ENCODE data around the gene DTNBP1.
A peak's percentile ranks its signal among the peaks of the same experiment; 100 is the strongest.

DTNBP1 gene

DNA sequence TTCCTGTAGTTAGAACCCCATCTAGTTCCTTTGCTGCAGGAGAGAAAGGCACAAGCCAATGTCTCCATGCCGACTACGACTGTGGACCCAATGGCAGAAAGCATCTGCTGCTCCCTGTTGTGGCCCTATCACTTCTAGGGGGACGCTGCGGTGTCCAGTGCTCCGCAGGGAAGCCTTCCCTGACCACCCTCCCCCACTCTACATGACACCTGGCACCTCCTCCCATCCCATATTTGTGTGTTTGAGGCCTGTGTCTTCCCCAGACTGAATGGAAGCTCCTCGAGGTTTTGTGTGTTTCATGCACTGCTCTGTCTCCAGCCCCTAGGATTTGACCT, 159.5 kb downstream of the DTNBP1 start:
- no peaks in the 10 kb centered on the region for H3K4me1 Mint-ChIP-seq (ENCODE audit: low read depth)
- peak; percentile 14 for DNase-seq
- H3K9me3 Mint-ChIP-seq: no peaks in the 10 kb centered on the region
- no peak overlapping the region for H3K4me3 Mint-ChIP-seq
- no peaks in the 10 kb centered on the region for H3K27me3 Mint-ChIP-seq
- H3K27ac Mint-ChIP-seq: peak overlapping the region; percentile 57
- peaks cover 99% of the 10 kb centered on the region for H3K36me3 Mint-ChIP-seq (ENCODE audit: low read depth)

GRCh38 chr6:15502446-15503345, 160.1 kb downstream of the DTNBP1 start:
- Mint-ChIP-seq H3K36me3 (ENCODE audit: low read depth) (peaks cover 100% of the 10 kb centered on the region), H3K9me3 (no peaks in the 10 kb centered on the region), H3K27me3 (no peaks in the 10 kb centered on the region), H3K27ac (peak overlapping the region; percentile 57), H3K4me3 (no peak overlapping the region), H3K4me1 (ENCODE audit: low read depth) (no peaks in the 10 kb centered on the region)
- DNase-seq: peak; percentile 18

DNA sequence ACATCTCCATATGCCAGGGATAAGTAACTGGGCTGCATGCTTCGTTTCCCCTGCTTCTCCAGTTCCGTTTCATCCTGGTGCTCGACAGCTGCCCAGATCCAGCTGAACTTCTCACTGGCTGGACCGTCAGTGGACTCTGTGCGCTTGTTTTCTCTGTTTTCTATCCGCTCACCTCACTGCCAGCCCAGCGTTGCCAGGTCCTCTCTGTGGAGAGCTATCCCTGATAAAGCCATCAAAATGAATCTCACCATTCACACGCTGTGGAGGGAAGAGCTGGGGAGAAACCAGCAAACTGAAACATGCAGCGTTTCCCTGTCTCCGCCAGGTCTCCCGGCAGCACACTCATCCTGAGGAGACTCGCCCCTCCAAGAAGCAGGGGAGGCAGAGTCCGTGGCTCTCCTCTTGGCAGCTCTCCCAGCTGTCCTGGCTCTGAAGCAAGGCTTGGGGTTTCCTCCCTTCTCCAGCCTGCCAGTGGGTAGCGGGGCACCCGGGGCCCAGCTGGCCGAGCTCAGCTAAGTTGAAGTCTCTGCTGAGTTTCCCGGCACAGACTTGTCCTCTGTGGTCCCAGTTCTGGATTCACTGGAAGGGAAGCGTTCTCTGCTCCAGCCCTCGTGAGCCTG, 160.9 kb downstream of the DTNBP1 start:
- H3K4me3 Mint-ChIP-seq: no peak overlapping the region
- H3K27me3 Mint-ChIP-seq: no peaks in the 10 kb centered on the region
- no peaks in the 10 kb centered on the region for H3K9me3 Mint-ChIP-seq
- H3K27ac Mint-ChIP-seq: peak overlapping the region; percentile 18
- H3K4me1 Mint-ChIP-seq (ENCODE audit: low read depth): no peaks in the 10 kb centered on the region
- H3K36me3 Mint-ChIP-seq (ENCODE audit: low read depth): peaks cover 100% of the 10 kb centered on the region
- DNase-seq: peak; percentile 20

GRCh38 chr6:15500901-15501825, 161.7 kb downstream of the DTNBP1 start:
- Mint-ChIP-seq H3K27me3 (no peaks in the 10 kb centered on the region), H3K27ac (peak overlapping the region; percentile 37), H3K4me1 (ENCODE audit: low read depth) (no peaks in the 10 kb centered on the region), H3K36me3 (ENCODE audit: low read depth) (peaks cover 100% of the 10 kb centered on the region), H3K9me3 (no peaks in the 10 kb centered on the region), H3K4me3 (no peak overlapping the region)
- peak; percentile 19 for DNase-seq

GRCh38 chr6:15500078-15500740, 162.6 kb downstream of the DTNBP1 start:
- Mint-ChIP-seq H3K9me3 (no peaks in the 10 kb centered on the region), H3K36me3 (ENCODE audit: low read depth) (peaks cover 100% of the 10 kb centered on the region)

DNA sequence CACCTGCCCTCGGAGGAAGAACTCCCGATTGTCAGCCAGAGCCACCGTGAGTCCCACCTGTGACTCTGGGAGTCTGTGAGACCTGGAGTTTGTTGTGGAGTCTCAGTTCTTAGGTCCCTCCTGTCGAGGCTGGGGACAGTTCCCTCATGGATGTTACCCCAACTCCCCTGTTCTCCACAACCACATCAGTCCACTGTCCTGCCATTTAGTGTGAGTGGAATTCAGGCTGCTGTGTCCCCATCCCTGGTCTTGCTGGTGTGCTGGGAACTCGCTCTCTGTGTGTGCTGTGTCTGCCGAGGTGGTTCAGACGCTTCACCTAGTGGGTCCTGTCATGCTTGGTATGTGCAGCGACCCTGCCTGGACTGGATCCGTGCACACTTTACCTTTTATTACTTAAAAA, 163.2 kb downstream of the DTNBP1 start:
- Mint-ChIP-seq H3K36me3 (ENCODE audit: low read depth) (peaks cover 100% of the 10 kb centered on the region), H3K27ac (no peak overlapping the region), H3K4me1 (ENCODE audit: low read depth) (no peaks in the 10 kb centered on the region)

More at GRCh38 chr6:15500078-15500740, 162.6 kb downstream of the DTNBP1 start:
- Mint-ChIP-seq H3K27me3 (no peaks in the 10 kb centered on the region), H3K27ac (peak overlapping the region; percentile 34), H3K4me3 (no peak overlapping the region), H3K4me1 (ENCODE audit: low read depth) (no peaks in the 10 kb centered on the region)
- DNase-seq: peak; percentile 23

GRCh38 chr6:15499125-15499524, 163.7 kb downstream of the DTNBP1 start:
- Mint-ChIP-seq H3K4me3 (no peak overlapping the region), H3K27me3 (no peaks in the 10 kb centered on the region), H3K27ac (no peak overlapping the region), H3K9me3 (no peaks in the 10 kb centered on the region), H3K4me1 (ENCODE audit: low read depth) (no peaks in the 10 kb centered on the region), H3K36me3 (ENCODE audit: low read depth) (peaks cover 99% of the 10 kb centered on the region)
- peak; percentile 15 for DNase-seq

More for the DNA sequence above, 163.2 kb downstream of the DTNBP1 start:
- peak; percentile 19 for DNase-seq
- no peaks in the 10 kb centered on the region for H3K9me3 Mint-ChIP-seq
- H3K4me3 Mint-ChIP-seq: no peak overlapping the region
- no peaks in the 10 kb centered on the region for H3K27me3 Mint-ChIP-seq

DNA sequence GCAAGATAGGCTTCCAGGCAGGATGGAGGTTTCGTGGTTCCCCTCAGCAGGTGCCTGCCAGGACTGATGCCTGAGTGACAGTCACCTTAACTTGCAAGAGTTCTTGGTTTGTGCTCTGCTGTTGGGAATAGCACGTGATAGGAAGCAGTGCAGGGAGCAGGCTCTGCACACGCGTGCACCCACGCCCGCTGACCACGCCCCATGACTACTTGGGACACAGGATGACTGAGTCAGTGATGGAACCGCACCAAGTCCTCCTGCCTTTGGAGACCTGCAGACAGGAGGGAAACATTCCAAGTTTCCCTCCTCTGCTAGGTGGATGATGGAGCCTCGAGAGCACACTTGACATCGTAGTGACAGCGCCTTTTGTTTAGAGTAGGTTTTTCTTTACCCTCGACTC, 164.2 kb downstream of the DTNBP1 start:
- DNase-seq: peak; percentile 23
- Mint-ChIP-seq H3K36me3 (ENCODE audit: low read depth) (peaks cover 99% of the 10 kb centered on the region), H3K9me3 (no peaks in the 10 kb centered on the region), H3K4me1 (ENCODE audit: low read depth) (no peaks in the 10 kb centered on the region), H3K27me3 (no peaks in the 10 kb centered on the region), H3K4me3 (no peak overlapping the region), H3K27ac (peak overlapping the region; percentile 52)

DNA sequence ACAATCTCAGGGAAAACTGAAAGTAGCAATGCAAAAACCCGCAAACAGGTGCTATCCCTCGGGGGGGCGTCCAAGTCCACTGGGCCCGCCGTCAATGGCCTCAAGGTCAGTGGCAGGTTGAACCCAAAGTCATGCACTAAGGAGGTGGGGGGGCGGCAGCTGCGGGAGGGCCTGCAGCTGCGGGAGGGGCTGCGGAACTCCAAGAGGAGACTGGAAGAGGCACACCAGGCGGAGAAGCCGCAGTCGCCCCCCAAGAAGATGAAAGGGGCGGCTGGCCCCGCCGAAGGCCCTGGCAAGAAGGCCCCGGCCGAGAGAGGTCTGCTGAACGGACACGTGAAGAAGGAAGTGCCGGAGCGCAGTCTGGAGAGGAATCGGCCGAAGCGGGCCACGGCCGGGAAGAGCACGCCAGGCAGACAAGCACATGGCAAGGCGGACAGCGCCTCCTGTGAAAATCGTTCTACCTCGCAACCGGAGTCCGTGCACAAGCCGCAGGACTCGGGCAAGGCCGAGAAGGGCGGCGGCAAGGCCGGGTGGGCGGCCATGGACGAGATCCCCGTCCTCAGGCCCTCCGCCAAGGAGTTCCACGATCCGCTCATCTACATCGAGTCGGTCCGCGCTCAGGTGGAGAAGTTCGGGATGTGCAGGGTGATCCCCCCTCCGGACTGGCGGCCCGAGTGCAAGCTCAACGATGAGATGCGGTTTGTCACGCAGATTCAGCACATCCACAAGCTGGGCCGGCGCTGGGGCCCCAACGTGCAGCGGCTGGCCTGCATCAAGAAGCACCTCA, 166.3 kb downstream of the DTNBP1 start:
- Mint-ChIP-seq H3K27me3 (no peaks in the 10 kb centered on the region), H3K4me3 (no peak overlapping the region), H3K36me3 (ENCODE audit: low read depth) (peaks cover 94% of the 10 kb centered on the region), H3K4me1 (ENCODE audit: low read depth) (peaks cover 12% of the 10 kb centered on the region), H3K27ac (peak overlapping the region; percentile 60), H3K9me3 (no peaks in the 10 kb centered on the region)
- peak; percentile 23 for DNase-seq

- peak; percentile 19 for DNase-seq
- H3K9me3 Mint-ChIP-seq: no peaks in the 10 kb centered on the region
- peaks cover 23% of the 10 kb centered on the region for H3K4me1 Mint-ChIP-seq (ENCODE audit: low read depth)
- H3K4me3 Mint-ChIP-seq: no peak overlapping the region
- H3K27ac Mint-ChIP-seq: peak overlapping the region; percentile 50
- no peaks in the 10 kb centered on the region for H3K27me3 Mint-ChIP-seq
- H3K36me3 Mint-ChIP-seq (ENCODE audit: low read depth): peaks cover 90% of the 10 kb centered on the region
Measured at GRCh38 chr6:15495375-15495901, 167.4 kb downstream of the DTNBP1 start.

- peaks cover 37% of the 10 kb centered on the region for H3K4me1 Mint-ChIP-seq (ENCODE audit: low read depth)
- H3K36me3 Mint-ChIP-seq (ENCODE audit: low read depth): peaks cover 90% of the 10 kb centered on the region
- H3K27ac Mint-ChIP-seq: peak overlapping the region; percentile 10
- no peaks in the 10 kb centered on the region for H3K9me3 Mint-ChIP-seq
- H3K27me3 Mint-ChIP-seq: no peaks in the 10 kb centered on the region
- no peak for DNase-seq
- H3K4me3 Mint-ChIP-seq: no peak overlapping the region
Measured at GRCh38 chr6:15493437-15494168, 169.2 kb downstream of the DTNBP1 start.

DNA sequence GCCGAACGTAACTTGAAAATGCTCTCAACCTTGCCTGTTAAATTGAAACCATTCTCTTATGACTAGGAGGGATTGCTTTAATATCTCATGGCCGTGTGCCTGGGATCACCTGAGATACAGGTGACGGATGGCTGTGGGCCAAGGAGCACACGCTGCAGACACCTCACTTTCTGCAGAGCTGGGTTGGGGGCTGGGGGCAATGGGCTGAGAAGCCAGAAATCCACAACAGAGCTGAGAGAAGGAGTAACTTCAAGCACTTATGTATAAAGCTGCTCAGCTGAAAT, 170.9 kb downstream of the DTNBP1 start:
- H3K27me3 Mint-ChIP-seq: no peaks in the 10 kb centered on the region
- peak overlapping the region; percentile 84 for H3K27ac Mint-ChIP-seq
- H3K4me3 Mint-ChIP-seq: no peak overlapping the region
- no peak for DNase-seq
- H3K4me1 Mint-ChIP-seq (ENCODE audit: low read depth): peaks cover 39% of the 10 kb centered on the region
- no peaks in the 10 kb centered on the region for H3K9me3 Mint-ChIP-seq
- peaks cover 89% of the 10 kb centered on the region for H3K36me3 Mint-ChIP-seq (ENCODE audit: low read depth)

Data from activated T-cell treated with anti-CD3 and anti-CD28 coated beads, Interleukin-2, amount 50 U/mL, for 24 hours (primary cell).